ENCODE results near the gene ZC3H15.

ZC3H15 gene

DNA sequence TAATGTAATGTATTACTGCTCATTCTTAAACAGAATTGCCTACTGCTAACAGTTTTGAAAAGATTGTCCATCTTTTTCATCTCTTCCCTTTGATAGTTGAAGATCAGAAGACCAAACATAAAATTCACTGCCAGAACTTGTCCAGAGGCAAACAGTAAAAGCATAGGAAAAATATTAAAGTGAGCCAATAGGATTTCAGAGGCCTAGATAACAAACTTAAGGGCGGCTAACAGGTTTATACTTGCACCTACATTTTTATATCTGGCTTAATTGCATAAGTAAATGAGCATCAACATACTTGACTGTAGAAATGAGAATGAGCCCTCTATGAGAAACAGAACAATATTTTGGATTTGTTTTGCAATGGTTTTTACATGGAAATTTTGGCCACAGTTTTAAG lies 30.3 kb downstream of the ZC3H15 start:
- H2BK120ac ChIP-seq (ENCODE audit: low read depth, low read length): no peak overlapping the region
- H3K4me2 ChIP-seq (ENCODE audit: insufficient read depth, low read length, poor library complexity, severe bottlenecking): no peak overlapping the region
- H4K91ac ChIP-seq (ENCODE audit: low read depth, low read length, poor library complexity): no peak overlapping the region
- H2BK12ac ChIP-seq (ENCODE audit: low read length): no peak overlapping the region
- H3K4me1 ChIP-seq (ENCODE audit: control insufficient read depth in 2 of 2, insufficient read depth in 1 of 2, low read depth in 1 of 2, low read length in 2 of 2): peaks cover 0 to 1% of the 10 kb centered on the region in 2 donors
- no peak overlapping the region for H3K18ac ChIP-seq (ENCODE audit: low read length)
- peaks cover 0 to 16% of the 10 kb centered on the region in 2 donors for H3K9me3 ChIP-seq (replicated peaks in 1 of 2; ENCODE audit: control insufficient read depth in 2 of 2, insufficient read depth in 1 of 2, low read depth in 1 of 2, low read length in 2 of 2)
- no peak overlapping the region for H3K23ac ChIP-seq (ENCODE audit: low read depth, low read length, poor library complexity)
- DNase-seq (ENCODE audit: low spot score): no peak
- no peak overlapping the region for H3K9ac ChIP-seq (ENCODE audit: low read depth, low read length, poor library complexity)
- no peak overlapping the region for H3K14ac ChIP-seq (ENCODE audit: low read length)
- no peak overlapping the region for H2BK5ac ChIP-seq (ENCODE audit: low read length)
- peaks cover 4 to 88% of the 10 kb centered on the region in 2 donors for H3K36me3 ChIP-seq (replicated peaks in 1 of 2; ENCODE audit: control insufficient read depth in 2 of 2, insufficient read depth in 2 of 2, low read length in 2 of 2)
- H3K27me3 ChIP-seq (ENCODE audit: control insufficient read depth in 3 of 3, insufficient read depth in 3 of 3, low read depth in 1 of 3, low read length in 3 of 3): no peaks in the 10 kb centered on the region
- H4K8ac ChIP-seq (ENCODE audit: low read depth, low read length): no peak overlapping the region
- no peak overlapping the region for H3K4me3 ChIP-seq (ENCODE audit: low read length in 2 of 2)
- H3K4ac ChIP-seq (ENCODE audit: low read length): no peak overlapping the region
- H2AK5ac ChIP-seq (ENCODE audit: low read depth, low read length): no peak overlapping the region
- H2BK15ac ChIP-seq (ENCODE audit: low read length): no peak overlapping the region
- H3K27ac ChIP-seq (replicated peaks; ENCODE audit: low read length): no peak overlapping the region
- H2AFZ ChIP-seq (ENCODE audit: low read length): no peak overlapping the region
- H3K79me1 ChIP-seq (ENCODE audit: low read depth, low read length): no peaks in the 10 kb centered on the region
- no CpG with 5 or more reads among the region's 1 CpG for WGBS, 2 donors (ENCODE audit: extremely low coverage in 2 of 2, insufficient read length in 2 of 2, insufficient replicate concordance in 1 of 2)

DNA sequence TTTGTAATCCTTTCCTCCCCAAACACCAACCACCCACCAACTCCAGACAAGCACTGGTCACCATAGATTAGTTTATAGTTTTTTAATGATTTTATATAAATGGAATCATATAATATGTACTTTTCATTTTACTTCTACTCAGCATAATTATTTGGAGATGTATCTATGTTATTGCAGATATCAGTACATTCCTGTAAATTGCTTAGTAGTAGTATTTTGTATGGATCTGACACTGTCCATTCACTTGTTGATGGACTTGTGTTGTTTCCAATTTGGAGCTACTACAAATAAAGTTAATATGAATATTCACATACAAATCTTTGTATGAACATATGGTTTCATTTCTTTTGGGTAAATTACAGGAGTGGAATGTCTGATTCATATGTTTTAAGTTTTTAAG lies 31.0 kb downstream of the ZC3H15 start:
- Histone ChIP-seq H3K9me3 (replicated peaks in 1 of 2; ENCODE audit: control insufficient read depth in 2 of 2, insufficient read depth in 1 of 2, low read depth in 1 of 2, low read length in 2 of 2) (peaks cover 0 to 19% of the 10 kb centered on the region in 2 donors), H3K4me3 (ENCODE audit: low read length in 2 of 2) (no peak overlapping the region), H2BK12ac (ENCODE audit: low read length) (no peak overlapping the region), H3K18ac (ENCODE audit: low read length) (no peak overlapping the region), H3K27me3 (ENCODE audit: control insufficient read depth in 3 of 3, insufficient read depth in 3 of 3, low read depth in 1 of 3, low read length in 3 of 3) (no peaks in the 10 kb centered on the region), H3K79me1 (ENCODE audit: low read depth, low read length) (no peaks in the 10 kb centered on the region), H3K4me1 (ENCODE audit: control insufficient read depth in 2 of 2, insufficient read depth in 1 of 2, low read depth in 1 of 2, low read length in 2 of 2) (peaks cover 0 to 1% of the 10 kb centered on the region in 2 donors), H2AFZ (ENCODE audit: low read length) (no peak overlapping the region), H2BK15ac (ENCODE audit: low read length) (no peak overlapping the region), H3K4me2 (ENCODE audit: insufficient read depth, low read length, poor library complexity, severe bottlenecking) (no peak overlapping the region), H2BK5ac (ENCODE audit: low read length) (no peak overlapping the region), H3K27ac (replicated peaks; ENCODE audit: low read length) (no peak overlapping the region), H4K91ac (ENCODE audit: low read depth, low read length, poor library complexity) (no peak overlapping the region), H2AK5ac (ENCODE audit: low read depth, low read length) (no peak overlapping the region), H3K14ac (ENCODE audit: low read length) (no peak overlapping the region), H4K8ac (ENCODE audit: low read depth, low read length) (no peak overlapping the region), H3K23ac (ENCODE audit: low read depth, low read length, poor library complexity) (no peak overlapping the region), H2BK120ac (ENCODE audit: low read depth, low read length) (no peak overlapping the region), H3K9ac (ENCODE audit: low read depth, low read length, poor library complexity) (no peak overlapping the region), H3K4ac (ENCODE audit: low read length) (no peak overlapping the region), H3K36me3 (replicated peaks in 1 of 2; ENCODE audit: control insufficient read depth in 2 of 2, insufficient read depth in 2 of 2, low read length in 2 of 2) (peaks cover 4 to 86% of the 10 kb centered on the region in 2 donors)
- no peak for DNase-seq (ENCODE audit: low spot score)

DNA sequence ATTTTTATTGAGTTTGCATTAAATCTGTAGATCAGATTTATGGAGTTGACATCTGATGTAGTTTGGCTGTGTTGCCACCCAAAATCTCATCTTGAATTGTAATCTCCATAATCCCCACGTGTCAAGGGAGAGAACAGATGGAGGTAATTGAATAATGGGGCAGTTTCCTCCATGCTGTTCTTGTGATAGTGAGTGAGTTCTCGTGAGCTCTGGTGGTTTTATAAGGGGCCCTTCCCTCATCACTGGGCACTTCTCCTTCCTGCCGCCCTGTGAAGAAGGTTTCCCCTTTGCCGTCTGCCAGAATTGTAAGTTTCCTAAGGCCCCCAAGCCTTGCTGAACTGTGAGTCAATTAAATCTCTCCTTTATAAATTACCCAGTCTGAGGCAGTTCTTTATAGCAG lies 32.2 kb downstream of the ZC3H15 start:
- Histone ChIP-seq H2AFZ (ENCODE audit: low read length) (no peak overlapping the region), H3K27me3 (ENCODE audit: control insufficient read depth in 3 of 3, insufficient read depth in 3 of 3, low read depth in 1 of 3, low read length in 3 of 3) (no peaks in the 10 kb centered on the region), H2BK15ac (ENCODE audit: low read length) (no peak overlapping the region), H3K9me3 (replicated peaks in 1 of 2; ENCODE audit: control insufficient read depth in 2 of 2, insufficient read depth in 1 of 2, low read depth in 1 of 2, low read length in 2 of 2) (peaks cover 0 to 19% of the 10 kb centered on the region in 2 donors), H3K79me1 (ENCODE audit: low read depth, low read length) (no peaks in the 10 kb centered on the region), H2AK5ac (ENCODE audit: low read depth, low read length) (no peak overlapping the region), H3K36me3 (replicated peaks in 1 of 2; ENCODE audit: control insufficient read depth in 2 of 2, insufficient read depth in 2 of 2, low read length in 2 of 2) (peaks cover 4 to 74% of the 10 kb centered on the region in 2 donors), H3K4me3 (ENCODE audit: low read length in 2 of 2) (no peak overlapping the region), H3K9ac (ENCODE audit: low read depth, low read length, poor library complexity) (no peak overlapping the region), H2BK12ac (ENCODE audit: low read length) (no peak overlapping the region), H3K4me1 (ENCODE audit: control insufficient read depth in 2 of 2, insufficient read depth in 1 of 2, low read depth in 1 of 2, low read length in 2 of 2) (peaks cover 0 to 1% of the 10 kb centered on the region in 2 donors), H4K91ac (ENCODE audit: low read depth, low read length, poor library complexity) (no peak overlapping the region), H3K4ac (ENCODE audit: low read length) (no peak overlapping the region), H3K23ac (ENCODE audit: low read depth, low read length, poor library complexity) (no peak overlapping the region), H3K14ac (ENCODE audit: low read length) (no peak overlapping the region), H2BK5ac (ENCODE audit: low read length) (no peak overlapping the region), H3K27ac (replicated peaks; ENCODE audit: low read length) (no peak overlapping the region), H2BK120ac (ENCODE audit: low read depth, low read length) (no peak overlapping the region), H3K4me2 (ENCODE audit: insufficient read depth, low read length, poor library complexity, severe bottlenecking) (no peak overlapping the region), H4K8ac (ENCODE audit: low read depth, low read length) (no peak overlapping the region), H3K18ac (ENCODE audit: low read length) (no peak overlapping the region)
- no CpG with 5 or more reads among the region's 4 CpGs for WGBS, 2 donors (ENCODE audit: extremely low coverage in 2 of 2, insufficient read length in 2 of 2, insufficient replicate concordance in 1 of 2)
- DNase-seq (ENCODE audit: low spot score): no peak

DNA sequence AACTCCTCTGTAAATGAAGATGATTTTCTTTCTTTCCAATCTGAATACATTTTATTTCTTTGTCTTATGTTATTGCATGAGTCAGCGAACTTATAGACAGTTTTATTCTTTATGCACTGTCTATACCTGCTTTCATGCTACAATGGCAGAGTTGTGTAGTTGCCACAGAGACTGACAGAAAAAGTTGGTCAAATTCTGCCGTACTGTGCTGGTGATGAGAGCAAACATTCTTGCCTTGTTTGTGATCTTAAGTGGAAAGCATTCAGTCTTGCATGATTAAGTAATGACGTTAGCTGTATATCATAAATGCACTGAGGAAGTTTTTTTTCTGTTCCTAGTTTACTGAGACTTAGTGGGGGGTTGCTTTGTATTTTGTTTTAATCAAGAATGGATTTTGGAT lies 32.9 kb downstream of the ZC3H15 start:
- peaks cover 0 to 1% of the 10 kb centered on the region in 2 donors for H3K4me1 ChIP-seq (ENCODE audit: control insufficient read depth in 2 of 2, insufficient read depth in 1 of 2, low read depth in 1 of 2, low read length in 2 of 2)
- no peak overlapping the region for H3K4ac ChIP-seq (ENCODE audit: low read length)
- peaks cover 0 to 19% of the 10 kb centered on the region in 2 donors for H3K9me3 ChIP-seq (replicated peaks in 1 of 2; ENCODE audit: control insufficient read depth in 2 of 2, insufficient read depth in 1 of 2, low read depth in 1 of 2, low read length in 2 of 2)
- no peak overlapping the region for H3K4me2 ChIP-seq (ENCODE audit: insufficient read depth, low read length, poor library complexity, severe bottlenecking)
- no peak overlapping the region for H3K23ac ChIP-seq (ENCODE audit: low read depth, low read length, poor library complexity)
- no peaks in the 10 kb centered on the region for H3K27me3 ChIP-seq (ENCODE audit: control insufficient read depth in 3 of 3, insufficient read depth in 3 of 3, low read depth in 1 of 3, low read length in 3 of 3)
- no peak overlapping the region for H2BK15ac ChIP-seq (ENCODE audit: low read length)
- H2BK120ac ChIP-seq (ENCODE audit: low read depth, low read length): no peak overlapping the region
- H2AFZ ChIP-seq (ENCODE audit: low read length): no peak overlapping the region
- no peak overlapping the region for H3K27ac ChIP-seq (replicated peaks; ENCODE audit: low read length)
- no peak for DNase-seq (ENCODE audit: low spot score)
- no peak overlapping the region for H2BK12ac ChIP-seq (ENCODE audit: low read length)
- H3K4me3 ChIP-seq (ENCODE audit: low read length in 2 of 2): no peak overlapping the region
- H3K79me1 ChIP-seq (ENCODE audit: low read depth, low read length): no peaks in the 10 kb centered on the region
- no peak overlapping the region for H3K9ac ChIP-seq (ENCODE audit: low read depth, low read length, poor library complexity)
- H3K14ac ChIP-seq (ENCODE audit: low read length): no peak overlapping the region
- H3K18ac ChIP-seq (ENCODE audit: low read length): no peak overlapping the region
- no peak overlapping the region for H4K8ac ChIP-seq (ENCODE audit: low read depth, low read length)
- no CpG with 5 or more reads among the region's 3 CpGs for WGBS, 2 donors (ENCODE audit: extremely low coverage in 2 of 2, insufficient read length in 2 of 2, insufficient replicate concordance in 1 of 2)
- H4K91ac ChIP-seq (ENCODE audit: low read depth, low read length, poor library complexity): no peak overlapping the region
- H2AK5ac ChIP-seq (ENCODE audit: low read depth, low read length): no peak overlapping the region
- H2BK5ac ChIP-seq (ENCODE audit: low read length): no peak overlapping the region
- H3K36me3 ChIP-seq (replicated peaks in 1 of 2; ENCODE audit: control insufficient read depth in 2 of 2, insufficient read depth in 2 of 2, low read length in 2 of 2): peaks cover 4 to 68% of the 10 kb centered on the region in 2 donors
